HG03575 (cell line): Measurements from ENCODE around the gene TSHZ3.

Experiments used
- ATAC-seq: cut with Tn5 transposase; IDR thresholded peaks from one replicate; pipeline ENCODE4 v1.9.1; 2021; ENCODE audit not compliant: unreplicated experiment, insufficient number of reproducible peaks, low FRiP score; ENCODE audit errors: extremely low read depth

Gene TSHZ3

DNA sequence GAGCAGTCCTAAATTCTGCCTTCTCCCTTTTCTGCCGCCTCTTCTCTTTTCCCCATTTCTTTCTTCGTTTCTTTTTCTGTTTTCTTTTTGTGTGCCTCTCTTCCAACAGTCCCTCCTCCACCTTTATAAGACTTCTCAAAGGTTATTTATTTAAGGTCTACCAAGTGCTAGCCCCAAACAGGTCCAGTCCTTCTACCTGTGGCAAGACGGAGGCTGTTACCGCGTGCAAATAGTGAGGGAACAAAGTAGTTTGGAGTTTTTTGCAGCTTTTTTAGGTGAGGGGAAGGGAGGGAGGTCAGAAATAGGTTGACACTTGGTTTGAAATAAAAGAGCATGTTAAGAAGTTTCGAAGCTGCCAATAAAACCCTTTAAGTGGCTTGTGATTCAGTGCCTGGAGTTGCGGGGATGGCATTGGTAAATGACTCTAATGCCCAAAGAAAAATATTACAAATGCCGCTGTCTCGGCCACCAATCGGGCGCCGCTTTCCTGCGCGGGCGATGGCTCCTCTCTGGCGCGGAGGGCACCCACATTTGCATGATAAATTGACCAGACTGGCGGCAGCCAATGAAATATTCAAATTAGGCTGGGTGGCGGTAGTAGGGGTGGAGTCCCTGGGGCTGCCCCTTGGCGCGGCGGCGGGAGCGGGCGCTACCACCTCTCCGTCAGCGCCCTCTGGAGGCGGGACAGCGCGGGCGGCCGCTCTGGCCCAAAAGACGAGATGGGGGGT, 7.5 kb upstream of the TSHZ3 start:
- no peak for ATAC-seq

DNA sequence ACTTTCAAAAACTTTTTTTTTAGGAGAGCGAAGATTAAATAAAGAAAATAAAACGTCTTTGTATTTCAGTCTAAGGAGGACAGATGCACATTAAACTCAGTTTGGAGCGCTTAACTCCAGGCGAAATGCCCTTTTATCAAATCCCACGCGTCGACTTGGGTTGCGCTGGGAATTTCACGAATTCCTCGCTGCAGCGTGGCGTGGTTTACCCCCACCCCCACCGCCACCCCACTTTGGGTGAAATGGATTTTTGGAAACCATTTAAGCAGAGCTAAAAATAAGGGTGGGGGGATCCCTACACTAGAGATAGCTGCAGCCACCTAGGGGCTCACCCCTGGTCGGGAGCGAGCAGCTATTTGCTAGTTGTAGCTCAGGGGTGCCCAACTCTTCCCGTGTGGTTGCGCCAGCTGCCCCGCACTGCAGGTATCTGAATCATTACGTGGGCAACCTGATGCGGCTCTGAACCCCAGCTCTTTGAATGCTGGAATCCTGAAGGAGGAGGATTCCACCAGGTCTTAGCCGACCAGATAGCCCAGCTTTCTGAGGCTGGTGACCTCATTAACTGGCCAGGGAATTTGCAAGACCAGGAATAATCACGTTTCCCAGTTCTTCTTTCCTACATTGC, 6.5 kb upstream of the TSHZ3 start:
- no peak for ATAC-seq

- no peak for ATAC-seq
Observed at GRCh38 chr19:31354799-31355664, 5.8 kb upstream of the TSHZ3 start.

DNA sequence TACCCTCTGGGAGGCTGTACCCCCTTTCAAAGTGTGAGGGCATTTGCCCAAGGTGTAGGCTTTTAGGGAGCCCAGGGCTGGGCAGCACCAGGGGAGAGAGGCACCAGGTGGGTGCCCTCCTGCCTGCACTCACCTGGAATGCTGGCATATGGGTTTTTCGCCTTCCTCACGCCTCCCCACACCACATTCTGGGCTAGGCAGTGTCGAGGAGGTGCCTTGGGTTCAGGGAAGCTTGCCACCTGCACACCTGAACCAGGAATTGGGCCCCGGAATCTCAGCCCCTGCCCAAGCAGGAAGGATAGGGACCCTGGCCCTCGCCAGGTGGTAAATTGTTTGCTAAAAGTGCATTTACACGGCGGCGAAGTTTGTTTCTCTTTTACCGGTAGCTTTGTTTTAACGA, 5.1 kb upstream of the TSHZ3 start:
- ATAC-seq = no peak

- ATAC-seq = no peak
Observed at GRCh38 chr19:31353833-31354232, 4.6 kb upstream of the TSHZ3 start.

DNA sequence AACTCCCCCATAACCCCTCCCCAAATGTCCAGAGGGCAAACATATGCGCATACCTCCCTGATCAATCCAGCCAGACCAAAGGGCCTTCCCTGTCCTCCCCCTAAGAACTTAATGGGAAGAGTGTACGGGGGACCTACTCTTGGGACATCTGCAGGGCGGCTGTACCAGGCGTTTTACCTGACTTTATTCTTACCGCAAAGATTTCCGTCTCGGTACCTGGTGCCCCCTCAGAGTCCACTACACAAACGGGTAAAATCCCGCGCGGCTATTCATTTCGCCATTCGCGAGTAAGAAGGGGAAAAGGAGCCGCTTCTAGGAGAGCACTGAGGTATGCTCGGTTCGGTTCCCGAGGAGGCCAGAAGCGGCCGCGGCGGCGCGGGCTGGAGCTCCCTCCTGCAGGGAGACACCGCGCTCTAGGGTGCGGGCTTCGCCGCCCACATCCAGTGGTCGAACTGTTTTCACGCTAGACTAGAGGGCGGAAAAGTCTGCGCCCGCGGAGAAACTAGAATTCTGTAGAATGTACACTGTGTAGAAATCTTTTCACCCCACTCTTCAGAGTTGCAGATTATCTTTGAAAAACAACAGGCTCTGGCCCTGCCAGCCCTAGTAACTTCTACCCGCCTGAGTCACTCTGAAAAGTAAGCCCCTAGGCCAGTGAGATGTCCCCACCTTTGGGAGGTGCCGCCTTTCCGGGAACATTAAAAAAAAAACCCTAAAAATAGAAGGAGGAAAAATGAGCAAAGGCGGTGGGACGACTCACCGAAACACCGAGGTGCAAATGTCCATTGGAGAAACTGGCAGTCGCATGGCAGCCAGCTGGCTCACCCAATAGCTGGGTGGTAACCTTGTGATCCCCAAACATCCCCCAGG, 3.8 kb upstream of the TSHZ3 start:
- ATAC-seq = no peak

- no peak for ATAC-seq
Observed at GRCh38 chr19:31352296-31352781, 3.1 kb upstream of the TSHZ3 start.

GRCh38 chr19:31351855-31352195, 2.6 kb upstream of the TSHZ3 start:
- no peak for ATAC-seq

DNA sequence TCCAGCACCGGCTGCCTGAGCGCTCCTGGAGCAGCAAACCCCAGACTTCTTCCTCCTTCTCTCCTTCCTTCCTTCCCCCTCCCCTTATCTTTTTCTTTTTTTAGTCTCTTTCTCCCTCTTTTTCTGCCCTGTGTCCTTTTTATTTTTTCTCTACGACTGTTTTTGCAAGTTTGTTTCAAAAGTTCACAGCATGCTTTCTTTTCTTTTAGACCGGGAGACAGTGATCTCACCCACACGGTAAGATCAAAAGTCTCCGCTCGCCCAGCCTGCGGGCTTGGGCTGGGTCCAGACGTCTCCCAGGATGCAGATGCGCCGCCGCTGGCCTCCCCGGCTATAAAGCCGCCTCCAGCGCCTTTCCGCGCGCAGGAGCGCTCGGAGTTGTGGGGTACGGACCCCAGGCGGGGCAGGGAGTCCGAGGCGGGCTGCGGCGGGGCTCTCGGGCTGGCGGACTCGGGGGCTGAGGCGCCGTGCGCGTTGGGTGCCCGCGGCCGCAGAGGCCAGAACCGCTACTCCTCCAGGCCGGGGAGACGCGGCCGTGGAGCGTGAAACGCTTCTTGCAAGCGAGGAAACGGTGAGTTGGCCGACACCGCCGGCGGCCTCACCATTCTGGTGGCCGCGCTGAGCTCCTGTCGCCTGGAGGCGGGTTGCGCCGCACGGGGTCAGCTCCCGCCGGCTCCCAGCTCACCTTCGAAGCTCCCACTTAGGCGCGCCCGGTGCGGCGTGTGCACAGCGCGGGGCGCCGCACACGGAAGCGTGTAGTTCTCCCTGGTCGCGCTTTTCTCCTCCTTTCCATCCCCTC, 2.0 kb upstream of the TSHZ3 start:
- ATAC-seq = no peak

GRCh38 chr19:31350693-31351055, 1.4 kb upstream of the TSHZ3 start:
- no peak for ATAC-seq

- ATAC-seq = no peak
Observed at GRCh38 chr19:31350033-31350692, 927 bp upstream of the TSHZ3 start.

GRCh38 chr19:31348481-31349159, 616 bp downstream of the TSHZ3 start:
- no peak for ATAC-seq

GRCh38 chr19:31347828-31348392, 1.3 kb downstream of the TSHZ3 start:
- ATAC-seq = no peak

GRCh38 chr19:31347354-31347753, 1.9 kb downstream of the TSHZ3 start:
- ATAC-seq = no peak

GRCh38 chr19:31346184-31347059, 2.8 kb downstream of the TSHZ3 start:
- no peak for ATAC-seq

GRCh38 chr19:31344403-31344802, 4.8 kb downstream of the TSHZ3 start:
- no peak for ATAC-seq
